ENCODE data around the gene GIPC1. TPM values are rescaled to one million over a fixed set of nuclear protein-coding genes. Genes with fewer than 3 reads are reported as not detected.

GIPC1 gene
- polyA plus RNA-seq, 1 of the 3 experiments (the other 2 are of a cell fraction) = 144 TPM

DNA sequence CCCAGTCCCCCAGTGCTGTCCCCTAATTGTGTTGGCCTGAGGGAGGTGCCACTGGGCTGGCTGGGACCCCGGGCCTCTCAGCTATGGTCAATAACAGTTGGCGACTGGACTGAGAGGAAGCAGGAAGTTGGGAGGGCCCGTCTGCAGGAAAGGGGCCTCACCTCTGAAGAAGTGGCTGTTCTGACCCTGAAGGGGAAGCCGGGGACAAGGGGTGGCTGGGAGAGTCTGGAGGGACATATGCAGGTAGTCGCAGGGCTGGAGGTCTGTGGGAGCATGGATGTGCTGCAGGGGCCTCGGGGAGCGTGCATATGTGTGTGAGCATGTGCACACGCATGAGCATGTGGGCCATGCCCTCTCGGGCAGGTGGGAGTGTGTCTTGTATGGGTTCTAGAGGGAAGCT, 56.9 kb downstream of the GIPC1 start:
- no peak overlapping the region for H2AFZ ChIP-seq (ENCODE audit: low read depth)
- TF ChIP-seq YY1 (IDR thresholded peaks at IDR 0.05; ENCODE audit: low read depth) = no peak
- TF ChIP-seq SIN3A (IDR thresholded peaks at IDR 0.05; ENCODE audit: borderline replicate concordance, low read depth, low read length) = no peak
- TF ChIP-seq NRF1 (IDR thresholded peaks at IDR 0.05; ENCODE audit: low read depth, low read length) = no peak
- 91% methylated on average over 9 of the region's 9 CpGs for WGBS (ENCODE audit: low lambda C conversion rate)
- no peaks in the 10 kb centered on the region for H3K9me3 ChIP-seq
- no peak for DNase-seq
- H3K4me1 ChIP-seq (ENCODE audit: control insufficient read depth in 1 of 2, insufficient read depth in 2 of 2, low read depth in 1 of 2, low read length in 1 of 2) = peaks cover 6 to 37% of the 10 kb centered on the region in 2 experiments; a peak in 3 of 4 replicates
- H3K9ac ChIP-seq = no peak overlapping the region
- peaks cover 74% of the 10 kb centered on the region for H3K79me2 ChIP-seq (ENCODE audit: insufficient read depth)
- ChIA-PET CTCF (interaction anchor here (0.6 to 1.8 kb wide), 3 partner anchors 26 to 302 kb away, joined by 3 to 5 read pairs (median 4); partner anchors contain the start of gene ASF1B), POLR2A (no interaction called here)
- peaks cover 8 to 11% of the 10 kb centered on the region in 2 experiments for H3K36me3 ChIP-seq (replicated peaks in 1 of 2; ENCODE audit: control insufficient read depth in 1 of 2, insufficient read depth in 2 of 2, low read length in 1 of 2)
- peaks cover 11% of the 10 kb centered on the region for H3F3A ChIP-seq (replicated peaks; ENCODE audit: insufficient read depth)
- H3K4me3 ChIP-seq (ENCODE audit: low read depth in 2 of 2, low read length in 1 of 2) = no peak overlapping the region
- no peaks in the 10 kb centered on the region for H3K9me2 ChIP-seq
- H3K4me2 ChIP-seq = no peak overlapping the region
- H3K27me3 ChIP-seq (ENCODE audit: insufficient read depth) = no peaks in the 10 kb centered on the region
- H4K20me1 ChIP-seq (ENCODE audit: insufficient read depth) = peaks cover 36% of the 10 kb centered on the region
- no peak overlapping the region for H3K27ac ChIP-seq (ENCODE audit: low read depth in 2 of 2, low read length in 1 of 2)

DNA sequence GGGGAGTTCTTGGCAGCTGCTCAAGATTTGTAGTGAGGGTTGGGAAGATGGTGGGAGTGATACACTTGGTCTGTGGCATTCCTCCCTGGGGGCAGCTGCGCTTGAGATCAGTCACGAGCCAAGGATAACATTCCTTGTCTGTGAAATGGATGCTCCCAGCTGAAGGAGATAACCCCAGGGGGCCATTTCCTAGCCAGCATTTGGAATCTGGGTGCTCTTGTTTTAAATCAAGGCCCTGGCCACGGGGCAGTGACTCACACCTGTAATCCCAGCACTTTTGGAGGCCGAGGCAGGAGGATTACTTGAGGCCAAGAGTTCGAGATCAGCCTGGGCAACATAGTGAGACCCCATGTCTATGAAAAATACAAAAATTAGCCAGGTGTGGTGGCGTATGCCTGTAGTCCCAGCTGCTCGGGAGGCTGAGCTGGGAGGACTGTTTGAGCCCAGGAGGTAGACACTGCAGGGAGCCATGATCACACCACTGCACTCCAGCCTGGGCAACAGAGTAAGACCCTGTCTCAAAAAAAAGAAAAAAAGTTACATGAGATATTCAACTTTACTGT, 58.3 kb downstream of the GIPC1 start:
- no peak overlapping the region for H3K27ac ChIP-seq (ENCODE audit: low read depth in 2 of 2, low read length in 1 of 2)
- no peak for DNase-seq
- CTCF ChIA-PET = interaction anchor here (1.4 to 1.8 kb wide), 2 partner anchors 32 to 49 kb away, joined by 3 to 4 read pairs; no protein-coding TSS in a partner anchor
- H4K20me1 ChIP-seq (ENCODE audit: insufficient read depth) = peaks cover 36% of the 10 kb centered on the region
- H3K4me1 ChIP-seq (ENCODE audit: control insufficient read depth in 1 of 2, insufficient read depth in 2 of 2, low read depth in 1 of 2, low read length in 1 of 2) = peaks cover 6 to 39% of the 10 kb centered on the region in 2 experiments; a peak in 3 of 4 replicates
- peaks cover 0 to 6% of the 10 kb centered on the region in 2 experiments for H3K36me3 ChIP-seq (replicated peaks in 1 of 2; ENCODE audit: control insufficient read depth in 1 of 2, insufficient read depth in 2 of 2, low read length in 1 of 2)
- H3K4me2 ChIP-seq = no peak overlapping the region
- H3K79me2 ChIP-seq (ENCODE audit: insufficient read depth) = peaks cover 85% of the 10 kb centered on the region
- H3K9me2 ChIP-seq = no peaks in the 10 kb centered on the region
- no peak overlapping the region for H2AFZ ChIP-seq (ENCODE audit: low read depth)
- POLR2A ChIA-PET = no interaction called here
- no peak overlapping the region for H3K4me3 ChIP-seq (ENCODE audit: low read depth in 2 of 2, low read length in 1 of 2)
- H3K9me3 ChIP-seq = no peaks in the 10 kb centered on the region
- no peak overlapping the region for H3K9ac ChIP-seq
- TF ChIP-seq, protein P1, sequence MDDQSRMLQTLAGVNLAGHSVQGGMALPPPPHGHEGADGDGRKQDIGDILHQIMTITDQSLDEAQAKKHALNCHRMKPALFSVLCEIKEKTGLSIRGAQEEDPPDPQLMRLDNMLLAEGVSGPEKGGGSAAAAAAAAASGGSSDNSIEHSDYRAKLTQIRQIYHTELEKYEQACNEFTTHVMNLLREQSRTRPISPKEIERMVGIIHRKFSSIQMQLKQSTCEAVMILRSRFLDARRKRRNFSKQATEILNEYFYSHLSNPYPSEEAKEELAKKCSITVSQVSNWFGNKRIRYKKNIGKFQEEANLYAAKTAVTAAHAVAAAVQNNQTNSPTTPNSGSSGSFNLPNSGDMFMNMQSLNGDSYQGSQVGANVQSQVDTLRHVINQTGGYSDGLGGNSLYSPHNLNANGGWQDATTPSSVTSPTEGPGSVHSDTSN (IDR thresholded peaks at IDR 0.05) = no peak
- TF ChIP-seq CHD2 (IDR thresholded peaks at IDR 0.05; ENCODE audit: low read length, partially characterized antibody) (no peak), POLR2AphosphoS5 (IDR thresholded peaks at IDR 0.05; ENCODE audit: low read depth, low read length) (no peak), EP300 (IDR thresholded peaks at IDR 0.05; ENCODE audit: borderline replicate concordance in 1 of 2, low read depth in 1 of 2, low read length in 1 of 2) (no peak)
- H3F3A ChIP-seq (replicated peaks; ENCODE audit: insufficient read depth) = peaks cover 13% of the 10 kb centered on the region
- H3K27me3 ChIP-seq (ENCODE audit: insufficient read depth) = no peaks in the 10 kb centered on the region
- WGBS (ENCODE audit: low lambda C conversion rate) = 88% methylated on average over 6 of the region's 7 CpGs

DNA sequence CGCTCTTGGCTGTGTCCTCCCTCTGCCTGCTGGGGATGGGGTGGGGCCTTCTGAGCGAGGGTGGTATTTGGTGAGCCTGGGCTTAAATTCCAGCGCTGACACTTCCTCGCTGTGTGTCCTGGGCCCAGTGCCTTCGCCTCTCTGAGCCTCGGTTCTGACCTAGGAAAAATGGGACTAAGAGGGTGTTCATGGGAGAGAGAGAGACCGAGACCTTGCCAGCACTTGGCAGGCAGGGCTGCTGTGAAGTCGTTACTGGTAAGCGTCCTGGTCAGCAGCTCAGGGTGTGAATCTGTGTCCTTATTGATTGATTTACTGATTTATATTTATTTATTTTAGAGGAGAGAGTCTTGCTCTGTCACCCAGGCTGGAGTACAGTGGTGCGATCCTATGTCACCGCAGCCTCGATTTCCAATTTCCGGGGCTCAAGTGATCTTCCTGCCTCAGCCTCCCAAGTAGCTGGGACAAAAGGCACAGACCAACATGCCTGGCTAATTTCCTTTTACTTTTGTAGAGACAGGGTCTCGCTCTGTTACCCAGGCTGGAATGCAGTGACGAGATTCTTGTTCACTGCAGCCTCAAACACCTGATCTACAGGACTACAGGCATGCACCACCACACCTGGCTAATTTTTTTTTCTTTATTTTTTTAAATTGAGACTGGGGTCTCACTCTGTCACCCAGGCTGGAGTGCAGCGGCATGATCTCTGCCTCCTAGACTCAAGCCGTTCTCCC, 60.4 kb downstream of the GIPC1 start:
- POLR2A ChIA-PET = no interaction called here
- no peaks in the 10 kb centered on the region for H3K27me3 ChIP-seq (ENCODE audit: insufficient read depth)
- 93% methylated on average over 13 of the region's 17 CpGs for WGBS (ENCODE audit: low lambda C conversion rate)
- peak overlapping the region; percentile 69 to 88 for H3K27ac ChIP-seq (ENCODE audit: low read depth in 2 of 2, low read length in 1 of 2)
- H3K4me3 ChIP-seq (ENCODE audit: low read depth in 2 of 2, low read length in 1 of 2) = peak overlapping the region; percentile 64 to 74; a peak in 3 of 4 replicates
- DNase-seq = no peak
- peaks cover 13% of the 10 kb centered on the region for H3F3A ChIP-seq (replicated peaks; ENCODE audit: insufficient read depth)
- H3K4me1 ChIP-seq (ENCODE audit: control insufficient read depth in 1 of 2, insufficient read depth in 2 of 2, low read depth in 1 of 2, low read length in 1 of 2) = peaks cover 6 to 26% of the 10 kb centered on the region in 2 experiments; a peak in 3 of 4 replicates
- H3K9me2 ChIP-seq = no peaks in the 10 kb centered on the region
- H3K4me2 ChIP-seq = peak overlapping the region; percentile 100
- H3K79me2 ChIP-seq (ENCODE audit: insufficient read depth) = peaks cover 81% of the 10 kb centered on the region
- H3K9me3 ChIP-seq = no peaks in the 10 kb centered on the region
- no peak overlapping the region for H3K9ac ChIP-seq
- H4K20me1 ChIP-seq (ENCODE audit: insufficient read depth) = peaks cover 36% of the 10 kb centered on the region
- no peak overlapping the region for H2AFZ ChIP-seq (ENCODE audit: low read depth)
- CTCF ChIA-PET = interaction anchor here (0.6 to 1.5 kb wide), 5 partner anchors 10 to 87 kb away, joined by 3 to 6 read pairs (median 3); no protein-coding TSS in a partner anchor
- H3K36me3 ChIP-seq (replicated peaks in 1 of 2; ENCODE audit: control insufficient read depth in 1 of 2, insufficient read depth in 2 of 2, low read length in 1 of 2) = no peaks in the 10 kb centered on the region
- TF ChIP-seq SIN3A (IDR thresholded peaks at IDR 0.05; ENCODE audit: borderline replicate concordance, low read depth, low read length) = no peak
- TF ChIP-seq, protein P2, sequence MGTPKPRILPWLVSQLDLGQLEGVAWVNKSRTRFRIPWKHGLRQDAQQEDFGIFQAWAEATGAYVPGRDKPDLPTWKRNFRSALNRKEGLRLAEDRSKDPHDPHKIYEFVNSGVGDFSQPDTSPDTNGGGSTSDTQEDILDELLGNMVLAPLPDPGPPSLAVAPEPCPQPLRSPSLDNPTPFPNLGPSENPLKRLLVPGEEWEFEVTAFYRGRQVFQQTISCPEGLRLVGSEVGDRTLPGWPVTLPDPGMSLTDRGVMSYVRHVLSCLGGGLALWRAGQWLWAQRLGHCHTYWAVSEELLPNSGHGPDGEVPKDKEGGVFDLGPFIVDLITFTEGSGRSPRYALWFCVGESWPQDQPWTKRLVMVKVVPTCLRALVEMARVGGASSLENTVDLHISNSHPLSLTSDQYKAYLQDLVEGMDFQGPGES (IDR thresholded peaks at IDR 0.05; ENCODE audit: low read depth, low read length) = no peak
- no peak for TF ChIP-seq ELF1 (IDR thresholded peaks at IDR 0.05)
- TF ChIP-seq FOXM1 (IDR thresholded peaks at IDR 0.05; ENCODE audit: low read depth) = no peak
- no peak for TF ChIP-seq EP300 (IDR thresholded peaks at IDR 0.05; ENCODE audit: borderline replicate concordance in 1 of 2, low read depth in 1 of 2, low read length in 1 of 2)
- TF ChIP-seq FOSL2 (IDR thresholded peaks at IDR 0.05; ENCODE audit: borderline replicate concordance, low read depth) = no peak
- no peak for TF ChIP-seq GATA2 (CRISPR knock-in tag; IDR thresholded peaks at IDR 0.05)
- TF ChIP-seq, protein P3, sequence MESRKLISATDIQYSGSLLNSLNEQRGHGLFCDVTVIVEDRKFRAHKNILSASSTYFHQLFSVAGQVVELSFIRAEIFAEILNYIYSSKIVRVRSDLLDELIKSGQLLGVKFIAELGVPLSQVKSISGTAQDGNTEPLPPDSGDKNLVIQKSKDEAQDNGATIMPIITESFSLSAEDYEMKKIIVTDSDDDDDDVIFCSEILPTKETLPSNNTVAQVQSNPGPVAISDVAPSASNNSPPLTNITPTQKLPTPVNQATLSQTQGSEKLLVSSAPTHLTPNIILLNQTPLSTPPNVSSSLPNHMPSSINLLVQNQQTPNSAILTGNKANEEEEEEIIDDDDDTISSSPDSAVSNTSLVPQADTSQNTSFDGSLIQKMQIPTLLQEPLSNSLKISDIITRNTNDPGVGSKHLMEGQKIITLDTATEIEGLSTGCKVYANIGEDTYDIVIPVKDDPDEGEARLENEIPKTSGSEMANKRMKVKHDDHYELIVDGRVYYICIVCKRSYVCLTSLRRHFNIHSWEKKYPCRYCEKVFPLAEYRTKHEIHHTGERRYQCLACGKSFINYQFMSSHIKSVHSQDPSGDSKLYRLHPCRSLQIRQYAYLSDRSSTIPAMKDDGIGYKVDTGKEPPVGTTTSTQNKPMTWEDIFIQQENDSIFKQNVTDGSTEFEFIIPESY (IDR thresholded peaks at IDR 0.05; ENCODE audit: borderline replicate concordance, low read depth) = no peak
- TF ChIP-seq MXI1 (IDR thresholded peaks at IDR 0.05; ENCODE audit: low read depth, low read length) = no peak
